K562 (cell line): ENCODE results near the gene BRCA1. TPM values are rescaled to one million over a fixed set of nuclear protein-coding genes. Genes with fewer than 3 reads are reported as not detected.

Source experiments
- ATF6 ChIP-seq: sonication (generic); formaldehyde crosslinking; IDR thresholded peaks from 2 replicates; pipeline ENCODE4 v1.4.0; 2020; ENCODE audit warnings: mild to moderate bottlenecking, missing genetic modification reagents
- ATF7 ChIP-seq: fragments of 450-650 bp; IDR thresholded peaks from 2 replicates; pipeline ENCODE4 v1.7.1; 2014; ENCODE audit warnings: mild to moderate bottlenecking, moderate library complexity
- CCAR2 ChIP-seq: fragments of 200-400 bp; formaldehyde crosslinking; IDR thresholded peaks from 2 replicates; pipeline ENCODE4 v1.6.1; 2017; ENCODE audit warnings: mild to moderate bottlenecking, low read depth, low read length
- FUS ChIP-seq: fragments of 200-400 bp; formaldehyde crosslinking; optimal IDR thresholded peaks from 2 replicates; pipeline ENCODE3; 2017; ENCODE audit warnings: low read depth, low read length
- HNRNPK ChIP-seq: fragments of 200-400 bp; formaldehyde crosslinking; IDR thresholded peaks from one replicate; pipeline ENCODE4 v1.6.1; 2018; ENCODE audit warnings: mild to moderate bottlenecking, low read depth, low read length; ENCODE audit not compliant: poor library complexity, severe bottlenecking
- JUND ChIP-seq, 2 experiments: IDR thresholded peaks; 2 replicates in 1 of 2; 3 replicates in 1 of 2; pipeline ENCODE4 v1.6.1; 2011; ENCODE audit warnings: borderline replicate concordance in 2 of 2, low read depth in 2 of 2, low read length in 2 of 2, improper control_type of control experiment in 1 of 2, missing biosample characterization in 1 of 2, missing genetic modification characterization in 1 of 2, missing genetic modification reagents in 1 of 2
- POLR2B ChIP-seq: fragments of 450-650 bp; IDR thresholded peaks from 2 replicates; pipeline ENCODE4 v1.6.1; 2018; ENCODE audit warnings: low read depth; ENCODE audit not compliant: partially characterized antibody
- SAP30 ChIP-seq: fragments of 200-600 bp; sonication (generic); IDR thresholded peaks from 2 replicates; pipeline ENCODE4 v1.6.1; 2012; ENCODE audit warnings: borderline replicate concordance, low read depth, mild to moderate bottlenecking, moderate library complexity, low read length, control low read depth, inconsistent platforms; ENCODE audit not compliant: insufficient read depth, poor library complexity, severe bottlenecking
- SOX6 ChIP-seq: fragments of 450-650 bp; IDR thresholded peaks from 2 replicates; pipeline ENCODE4 v1.6.1; 2014; ENCODE audit warnings: mild to moderate bottlenecking
- TCF15 ChIP-seq: fragments of 250-450 bp; sonication (Bioruptor Pico); IDR thresholded peaks from 2 replicates; pipeline ENCODE4 v1.8.0; 2022; ENCODE audit warnings: moderate library complexity, mild to moderate bottlenecking, inconsistent platforms
- ZBTB40 ChIP-seq, 2 experiments: fragments of 450-650 bp in 1 of 2; sonication (generic) in 1 of 2; formaldehyde crosslinking in 1 of 2; IDR thresholded peaks; 2 replicates each; pipeline versions ENCODE4 v1.7.1 to v1.9.0; 2016 to 2022; ENCODE audit warnings: inconsistent platforms in 1 of 2, mild to moderate bottlenecking in 1 of 2, missing genetic modification reagents in 1 of 2
- ZNF263 ChIP-seq: sonication (generic); formaldehyde crosslinking; IDR thresholded peaks from 2 replicates; pipeline ENCODE4 v1.8.0; 2022; ENCODE audit warnings: mild to moderate bottlenecking, missing genetic modification reagents, borderline replicate concordance
- ZNF785 ChIP-seq: fragments of 250-450 bp; sonication (Bioruptor Pico); IDR thresholded peaks from 2 replicates; pipeline ENCODE4 v1.4.0; 2020; ENCODE audit warnings: mild to moderate bottlenecking
- polyA plus RNA-seq, 8 experiments: library from polyadenylated mRNA; depleted of rRNA in 4 of 8; stranded (reverse) in 5 of 8; unstranded in 3 of 8; fragments of >200 nt; fragmentation: Nextera tagmentation in 2 of 8; fragmentation: Illumina TruSeq in 1 of 8; extraction: Ambion mirVana in 2 of 8; extraction: Trizol in 1 of 8; gene quantifications; 2 replicates each; pipeline versions ENCODE4 v1.2.1 to v1.2.3, GENCODE V29; 2011 to 2014; ENCODE audit warnings: inconsistent platforms in 1 of 8, missing spikeins in 1 of 8
- total RNA-seq, 7 experiments: library from RNA; depleted of rRNA in 6 of 7; stranded (reverse); fragments of >200 nt in 6 of 7; fragmentation: Illumina TruSeq in 2 of 7; extraction: Trizol in 2 of 7; gene quantifications; 2 replicates each; pipeline versions ENCODE4 v1.2.1 to v1.2.3, GENCODE V29; 2011 to 2021; ENCODE audit warnings: low replicate concordance in 1 of 7

Gene BRCA1
- total and polyA plus RNA-seq, 9 of the 15 experiments (the other 6 are each of a cell fraction or from before 2014, with no cell fraction given) = 25.9 to 95.3 (median 62.3) TPM

GRCh38 chr17:43021741-43022512 is 103.2 kb downstream of the BRCA1 start, which contains the start of gene VAT1 (continued):
- TF ChIP-seq ZBTB40 (IDR thresholded peaks at IDR 0.05) = 0 out of 2 replicates have a peak, but pooled peaks have one; percentile 47
- no peak for TF ChIP-seq ZBTB40 (CRISPR knock-in tag; IDR thresholded peaks at IDR 0.05)
- no peak for TF ChIP-seq ZNF785 (CRISPR knock-in tag)
- peak; percentile 72; the same call in 1 of the 2 replicates for TF ChIP-seq ATF7
- TF ChIP-seq SOX6 = peak; percentile 33; the same call in 1 of the 2 replicates
- TF ChIP-seq POLR2B = peak; percentile 48
- peak; percentile 29 for TF ChIP-seq HNRNPK
- 0 out of 2 replicates have a peak, but pooled peaks have one; percentile 28 for TF ChIP-seq ZNF263 (CRISPR knock-in tag)
- TF ChIP-seq SAP30 = peak; percentile 89
- TF ChIP-seq ATF6 (CRISPR knock-in tag) = peak; percentile 52; the same call in 1 of the 2 replicates
- no peak for TF ChIP-seq TCF15
- 0 out of 2 replicates have a peak, but pooled peaks have one; percentile 13 for TF ChIP-seq JUND (IDR thresholded peaks at IDR 0.05; ENCODE audit: borderline replicate concordance, low read depth, low read length)
- TF ChIP-seq JUND (tag; IDR thresholded peaks at IDR 0.05; ENCODE audit: borderline replicate concordance, low read depth, low read length) = no peak
- peak; percentile 60 for TF ChIP-seq FUS
- no peak for TF ChIP-seq CCAR2
